Body of pancreas (tissue), 4 donors: ENCODE data around the gene KRTAP3-1. TPM values are rescaled to one million over a fixed set of nuclear protein-coding genes. Genes with fewer than 3 reads are reported as not detected.
"Not testable (repeated sequence)": the region's sequence is repeated elsewhere in the genome, so short reads cannot be mapped to it uniquely, and the experiment has no call there.

ENCODE experiments used
- ATAC-seq: fragments of 150-250 bp; one replicate; pipeline ENCODE4 v1.9.1; 2016
- DNase-seq, 4 donors: peaks; one replicate each; pipeline ENCODE4 v3.0.0-alpha.2; 2019
- H3K27ac ChIP-seq, 4 donors: fragments of 200-600 bp; sonication (generic); 1 replicate in 3 of 4; 2 replicates in 1 of 4; pipeline versions ENCODE4 v1.5.1 to v1.6.1; 2016 to 2019; ENCODE audit warnings: mild to moderate bottlenecking in 1 of 4, mixed read lengths in 1 of 4, moderate library complexity in 1 of 4
- H3K27me3 ChIP-seq, 2 donors: fragments of 200-600 bp; sonication (generic); one replicate each; pipeline ENCODE4 v1.6.0; 2016; ENCODE audit warnings: mild to moderate bottlenecking in 1 of 2
- H3K36me3 ChIP-seq, 2 donors: fragments of 200-600 bp; sonication (generic); replicated peaks in 1 of 2; 2 replicates each; pipeline ENCODE4 v1.5.1; 2016; ENCODE audit warnings: low read depth in 2 of 2; ENCODE audit not compliant: insufficient read depth in 1 of 2
- H3K4me1 ChIP-seq: fragments of 200-600 bp; sonication (generic); one replicate; pipeline ENCODE4 v1.6.0; 2016
- H3K4me3 ChIP-seq, 2 donors: fragments of 200-600 bp; sonication (generic); 1 replicate in 1 of 2; 2 replicates in 1 of 2; pipeline ENCODE4 v1.5.1; 2016 to 2019
- H3K9me3 ChIP-seq, 3 donors: fragments of 200-600 bp; sonication (generic); 1 replicate in 2 of 3; 2 replicates in 1 of 3; pipeline ENCODE4 v1.5.1; 2016
- POLR2A ChIP-seq, 3 donors: fragments of 450-650 bp; IDR thresholded peaks; one replicate each; pipeline ENCODE4 v1.6.1; 2016; ENCODE audit warnings: antibody characterized with exemption in 3 of 3, mild to moderate bottlenecking in 2 of 3
- WGBS, 2 donors: methylation state at CpG; one replicate each; pipeline ENCODE4 v1.1.5; 2017; 5-methylcytosine and 5-hydroxymethylcytosine counted together
- intact Hi-C: fragments of 100-400 bp; cut with DNase I; formaldehyde crosslinking; loops from one replicate; pipeline ENCODE4 v1.15.1; 2023
- total RNA-seq, 2 donors: library from RNA; depleted of rRNA; stranded (reverse); fragments of >200 nt; gene quantifications; one replicate each; pipeline ENCODE4 v1.1.0, GENCODE V29; 2016
- TF ChIP-seq, protein P1 (sequence below), 7 experiments: fragments of 450-650 bp in 4 of 7; fragments of 200-600 bp in 3 of 7; sonication (generic) in 3 of 7; IDR thresholded peaks; one replicate each; pipeline ENCODE4 v1.5.1; 2016 to 2019; ENCODE audit warnings: antibody characterized with exemption in 7 of 7

KRTAP3-1 gene
- total RNA-seq: not detected

DNA sequence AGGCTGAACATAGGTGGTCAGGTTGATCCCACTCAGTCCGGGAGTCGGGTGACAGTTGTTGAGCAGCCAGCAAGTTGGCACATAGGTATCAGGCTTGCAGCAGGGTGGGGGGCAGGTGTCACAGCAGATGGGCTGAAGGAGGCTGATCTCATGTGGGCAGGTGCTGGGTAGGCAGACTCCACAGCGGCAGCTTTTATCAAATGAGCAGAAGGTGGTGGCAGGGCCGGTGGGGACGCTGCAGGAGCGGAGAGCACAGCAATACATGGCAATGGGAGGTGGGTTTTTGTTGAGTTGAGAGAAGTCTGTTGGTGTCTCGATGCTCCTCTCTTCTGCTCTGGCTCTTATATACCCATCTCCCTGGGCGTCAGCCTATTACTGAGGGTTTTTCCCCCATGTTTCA, at the start of gene KRTAP3-1:
KRTAP3-1 (minus strand) TSS at position 318 of the 400 bp plus-strand sequence; CDS start at position 264, 54 bp downstream.
- DNase-seq (no peak), ATAC-seq (no peak)
- 75% methylated on average over 8 of the region's 8 CpGs for WGBS, 2 donors
- H3K36me3 ChIP-seq: no peaks in the 10 kb centered on the region
- intact Hi-C loops: no loop called here
- no peaks in the 10 kb centered on the region for H3K9me3 ChIP-seq
- TF ChIP-seq, protein P1, sequence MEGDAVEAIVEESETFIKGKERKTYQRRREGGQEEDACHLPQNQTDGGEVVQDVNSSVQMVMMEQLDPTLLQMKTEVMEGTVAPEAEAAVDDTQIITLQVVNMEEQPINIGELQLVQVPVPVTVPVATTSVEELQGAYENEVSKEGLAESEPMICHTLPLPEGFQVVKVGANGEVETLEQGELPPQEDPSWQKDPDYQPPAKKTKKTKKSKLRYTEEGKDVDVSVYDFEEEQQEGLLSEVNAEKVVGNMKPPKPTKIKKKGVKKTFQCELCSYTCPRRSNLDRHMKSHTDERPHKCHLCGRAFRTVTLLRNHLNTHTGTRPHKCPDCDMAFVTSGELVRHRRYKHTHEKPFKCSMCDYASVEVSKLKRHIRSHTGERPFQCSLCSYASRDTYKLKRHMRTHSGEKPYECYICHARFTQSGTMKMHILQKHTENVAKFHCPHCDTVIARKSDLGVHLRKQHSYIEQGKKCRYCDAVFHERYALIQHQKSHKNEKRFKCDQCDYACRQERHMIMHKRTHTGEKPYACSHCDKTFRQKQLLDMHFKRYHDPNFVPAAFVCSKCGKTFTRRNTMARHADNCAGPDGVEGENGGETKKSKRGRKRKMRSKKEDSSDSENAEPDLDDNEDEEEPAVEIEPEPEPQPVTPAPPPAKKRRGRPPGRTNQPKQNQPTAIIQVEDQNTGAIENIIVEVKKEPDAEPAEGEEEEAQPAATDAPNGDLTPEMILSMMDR (IDR thresholded peaks at IDR 0.05): no peak
- TF ChIP-seq POLR2A (IDR thresholded peaks at IDR 0.05): no peak
- H3K27ac ChIP-seq: no peak within 1 kb of the TSS
- no peaks in the 10 kb centered on the region for H3K27me3 ChIP-seq
- H3K4me1 ChIP-seq: no peaks in the 10 kb centered on the region
- H3K4me3 ChIP-seq: no peak within 1 kb of the TSS

DNA sequence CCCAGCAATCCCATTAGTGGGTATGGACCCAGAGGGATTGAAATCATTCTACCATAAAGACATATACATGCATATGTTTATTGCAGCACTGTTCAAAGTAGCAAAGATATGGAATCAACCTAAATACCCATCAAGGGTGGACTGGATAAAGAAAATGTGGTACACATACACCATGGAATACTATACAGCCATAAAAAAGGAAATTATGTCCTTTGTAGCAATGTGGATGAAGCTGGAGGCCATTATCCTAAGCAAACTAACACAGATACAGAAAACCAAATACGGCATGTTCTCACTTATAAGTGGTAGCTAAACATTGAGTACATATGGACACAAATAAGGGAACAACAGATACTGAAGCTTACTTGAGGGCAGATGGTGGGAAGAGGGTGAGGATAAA, 48.6 kb upstream of the KRTAP3-1 start:
- TF ChIP-seq, protein P1 (IDR thresholded peaks at IDR 0.05): no peak
- no peak for TF ChIP-seq POLR2A (IDR thresholded peaks at IDR 0.05)
- intact Hi-C loops: no loop called here
- Histone ChIP-seq H3K4me3 (no peak overlapping the region), H3K27ac (no peak overlapping the region), H3K27me3 (no peaks in the 10 kb centered on the region), H3K36me3 (no peaks in the 10 kb centered on the region), H3K4me1 (no peaks in the 10 kb centered on the region), H3K9me3 (peaks cover 0 to 3% (median 0%) of the 10 kb centered on the region in 3 donors)
- no peak for DNase-seq
- 85 to 95% methylated on average over 1 of the region's 1 CpG for WGBS, 2 donors
- no peak for ATAC-seq

- H3K4me3 ChIP-seq, H3K27me3 ChIP-seq, H3K4me1 ChIP-seq, H3K27ac ChIP-seq, H3K9me3 ChIP-seq, intact Hi-C loops, ATAC-seq, DNase-seq, H3K36me3 ChIP-seq: not testable (repeated sequence)
- WGBS, 2 donors: 31 to 55% methylated on average over 1 of the region's 6 CpGs
Measured at GRCh38 chr17:41055130-41055529, 46.2 kb upstream of the KRTAP3-1 start, which contains the start of gene KRTAP2-2. TSS of gene KRTAP2-2 (minus strand) at chr17:41055230. CDS start at chr17:41055211, 19 bp downstream.

DNA sequence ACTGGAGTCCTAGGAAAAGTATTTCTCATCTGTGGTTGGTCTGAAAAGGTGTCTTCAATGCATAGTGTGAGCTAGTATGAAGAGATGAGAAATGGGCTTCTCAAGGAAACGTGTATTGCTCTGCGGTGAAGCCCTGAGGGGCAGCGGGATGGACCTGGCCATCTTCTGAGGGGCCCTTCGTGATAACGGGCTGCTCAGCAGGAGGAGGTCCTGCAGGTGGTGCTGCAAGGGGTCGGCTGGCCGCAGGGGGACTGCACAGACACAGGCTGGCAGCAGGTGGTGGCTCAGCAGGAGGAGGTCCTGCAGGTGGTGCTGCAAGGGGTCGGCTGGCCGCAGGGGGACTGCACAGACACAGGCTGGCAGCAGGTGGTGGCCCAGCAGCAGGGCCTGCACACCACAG, 45.6 kb upstream of the KRTAP3-1 start:
- H3K4me3 ChIP-seq, H3K4me1 ChIP-seq, H3K27ac ChIP-seq, intact Hi-C loops, H3K27me3 ChIP-seq, ATAC-seq, H3K36me3 ChIP-seq, H3K9me3 ChIP-seq, DNase-seq: not testable (repeated sequence)
- whole genome bisulfite sequencing, 2 donors: 66 to 73% methylated on average over 7 of the region's 9 CpGs

- no peak for DNase-seq
- Histone ChIP-seq H3K9me3 (peaks cover 0 to 3% (median 0%) of the 10 kb centered on the region in 3 donors), H3K36me3 (no peaks in the 10 kb centered on the region), H3K27me3 (no peaks in the 10 kb centered on the region), H3K4me1 (no peaks in the 10 kb centered on the region), H3K4me3 (no peak overlapping the region), H3K27ac (no peak overlapping the region)
- intact Hi-C loops: no loop called here
- ATAC-seq: no peak
- TF ChIP-seq, protein P1 (IDR thresholded peaks at IDR 0.05): no peak
- TF ChIP-seq POLR2A (IDR thresholded peaks at IDR 0.05): no peak
- 57 to 65% methylated on average over 4 of the region's 4 CpGs for WGBS, 2 donors
Measured at GRCh38 chr17:41054025-41054424, 45.1 kb upstream of the KRTAP3-1 start.

- Histone ChIP-seq H3K4me3 (no peak overlapping the region), H3K27ac (no peak overlapping the region), H3K27me3 (no peaks in the 10 kb centered on the region), H3K36me3 (no peaks in the 10 kb centered on the region), H3K4me1 (no peaks in the 10 kb centered on the region), H3K9me3 (peaks cover 0 to 2% (median 0%) of the 10 kb centered on the region in 3 donors)
- DNase-seq: no peak
- intact Hi-C loops: no loop called here
- no peak for ATAC-seq
- TF ChIP-seq, protein P1 (IDR thresholded peaks at IDR 0.05): no peak
Measured at GRCh38 chr17:41052566-41052965, 43.6 kb upstream of the KRTAP3-1 start.
